CD8-positive, alpha-beta memory T cell (primary cell): ENCODE data around the gene LMLN. TPM values are rescaled to one million over a fixed set of nuclear protein-coding genes. Genes with fewer than 3 reads are reported as not detected.
"Not testable (repeated sequence)": the region's sequence is repeated elsewhere in the genome, so short reads cannot be mapped to it uniquely, and the experiment has no call there.

Source experiments
- CTCF ChIA-PET: fragments of 350-600 bp; sonication (Branson Sonifier 250); formaldehyde crosslinking; loops from one replicate; lab custom pipeline; 2021; ENCODE audit warnings: antibody characterized with exemption; lab: Charles Lee
- POLR2A ChIA-PET: fragments of 350-600 bp; sonication (Branson Sonifier 250); formaldehyde crosslinking; loops from one replicate; lab custom pipeline; 2021; ENCODE audit warnings: antibody characterized with exemption; lab: Charles Lee
- DNase-seq, 5 donors: peaks; one replicate each; pipeline versions ENCODE4 v3.0.0 to v3.0.0-alpha.2; 2020 to 2022; ENCODE audit warnings: mixed read lengths in 1 of 5
- H3K27ac ChIP-seq: one replicate; pipeline ENCODE4 v1.7.0; 2013; ENCODE audit warnings: low read depth, mild to moderate bottlenecking, low read length, moderate library complexity
- H3K27me3 ChIP-seq: 2 replicates; pipeline ENCODE4 v1.7.0; 2013; ENCODE audit warnings: low read length, mild to moderate bottlenecking; ENCODE audit not compliant: insufficient read depth, poor library complexity, severe bottlenecking
- H3K36me3 ChIP-seq: 2 replicates; pipeline ENCODE4 v1.7.0; 2013; ENCODE audit warnings: mild to moderate bottlenecking, low read length, moderate library complexity; ENCODE audit not compliant: insufficient read depth
- H3K4me1 ChIP-seq: 2 replicates; pipeline ENCODE4 v1.7.0; 2013; ENCODE audit warnings: mild to moderate bottlenecking, low read length, moderate library complexity; ENCODE audit not compliant: insufficient read depth
- H3K4me3 ChIP-seq: 2 replicates; pipeline ENCODE4 v1.7.0; 2013; ENCODE audit warnings: mild to moderate bottlenecking, low read length
- H3K9me3 ChIP-seq: 2 replicates; pipeline ENCODE4 v1.7.0; 2013; ENCODE audit warnings: mild to moderate bottlenecking, low read length
- H3K27ac Mint-ChIP-seq, 8 donors: one replicate each; pipeline ENCODE4 v1.8.0; 2020 to 2021; ENCODE audit warnings: mixed read lengths in 8 of 8, mild to moderate bottlenecking in 6 of 8, inconsistent platforms in 3 of 8, moderate library complexity in 3 of 8
- H3K27me3 Mint-ChIP-seq, 2 donors: one replicate each; pipeline ENCODE4 v1.8.0; 2020 to 2021; ENCODE audit warnings: mixed read lengths in 2 of 2, mild to moderate bottlenecking in 1 of 2, moderate library complexity in 1 of 2
- H3K36me3 Mint-ChIP-seq, 3 donors: one replicate each; pipeline ENCODE4 v1.8.0; 2020 to 2021; ENCODE audit warnings: mixed read lengths in 3 of 3, inconsistent platforms in 1 of 3, mild to moderate bottlenecking in 1 of 3
- H3K4me1 Mint-ChIP-seq, 3 donors: one replicate each; pipeline ENCODE4 v1.8.0; 2020 to 2021; ENCODE audit warnings: mixed read lengths in 3 of 3, inconsistent platforms in 1 of 3, mild to moderate bottlenecking in 1 of 3
- H3K4me3 Mint-ChIP-seq, 7 donors: one replicate each; pipeline ENCODE4 v1.8.0; 2020 to 2021; ENCODE audit warnings: mixed read lengths in 7 of 7, mild to moderate bottlenecking in 6 of 7, moderate library complexity in 4 of 7, inconsistent platforms in 2 of 7
- H3K9me3 Mint-ChIP-seq, 5 donors: one replicate each; pipeline ENCODE4 v1.8.0; 2020 to 2022; ENCODE audit warnings: mixed read lengths in 5 of 5, mild to moderate bottlenecking in 3 of 5, moderate library complexity in 2 of 5, inconsistent platforms in 1 of 5
- polyA plus RNA-seq: library from polyadenylated mRNA; unstranded; fragments of 300-500 nt; fragmentation: Illumina TruSeq; gene quantifications from one replicate; pipeline ENCODE4 v1.2.3, GENCODE V29; 2021
- total RNA-seq, 2 experiments: library from RNA; stranded (reverse); gene quantifications; one replicate each; pipeline ENCODE4 v1.2.3, GENCODE V29; 2021

LMLN gene
- total and polyA plus RNA-seq, 3 experiments from 2014 or later: 2.4 to 7.4 (median 7.3) TPM

DNA sequence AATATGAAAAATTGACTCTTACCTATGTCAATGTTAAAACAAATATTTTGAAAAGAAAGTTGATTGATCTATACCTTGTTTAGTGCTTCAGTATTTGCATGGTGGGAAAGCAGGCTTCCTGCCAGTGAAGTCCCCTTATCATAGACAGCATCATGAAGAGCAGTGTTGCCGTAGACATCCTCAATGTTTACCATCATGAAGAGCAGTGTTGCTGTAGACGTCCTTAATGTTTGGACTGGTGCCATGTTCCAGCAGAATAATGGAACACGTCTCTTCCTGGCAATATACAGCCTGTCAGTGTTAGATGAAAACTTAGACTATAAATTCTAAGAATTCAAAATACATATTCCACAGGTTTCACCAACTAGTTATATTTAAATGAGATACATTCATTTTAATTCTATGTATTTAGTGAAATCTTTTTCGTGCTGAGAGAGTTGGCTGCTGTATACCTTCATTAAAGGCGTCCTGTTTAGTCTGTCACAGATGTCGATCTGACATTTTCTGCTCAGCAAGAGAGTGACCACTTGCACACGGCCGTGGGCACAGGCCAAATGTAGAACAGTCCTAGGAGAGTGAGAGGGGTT is 116.8 kb downstream of the LMLN start:
- Histone ChIP-seq H3K4me1 (peaks cover 9% of the 10 kb centered on the region), H3K27me3 (peaks cover 20% of the 10 kb centered on the region), H3K36me3 (no peaks in the 10 kb centered on the region), H3K9me3 (no peaks in the 10 kb centered on the region), H3K27ac (no peak overlapping the region), H3K4me3 (no peak overlapping the region)
- H3K27me3 Mint-ChIP-seq: peaks cover 14 to 18% of the 10 kb centered on the region in 2 donors
- no peak overlapping the region for H3K4me3 Mint-ChIP-seq
- H3K36me3 Mint-ChIP-seq: no peaks in the 10 kb centered on the region
- ChIA-PET CTCF (no interaction called here), POLR2A (no interaction called here)
- peaks cover 6 to 8% (median 6%) of the 10 kb centered on the region in 3 donors for H3K4me1 Mint-ChIP-seq
- H3K9me3 Mint-ChIP-seq: peaks cover 0 to 2% (median 0%) of the 10 kb centered on the region in 5 donors
- no peak for DNase-seq
- no peak overlapping the region for H3K27ac Mint-ChIP-seq

DNA sequence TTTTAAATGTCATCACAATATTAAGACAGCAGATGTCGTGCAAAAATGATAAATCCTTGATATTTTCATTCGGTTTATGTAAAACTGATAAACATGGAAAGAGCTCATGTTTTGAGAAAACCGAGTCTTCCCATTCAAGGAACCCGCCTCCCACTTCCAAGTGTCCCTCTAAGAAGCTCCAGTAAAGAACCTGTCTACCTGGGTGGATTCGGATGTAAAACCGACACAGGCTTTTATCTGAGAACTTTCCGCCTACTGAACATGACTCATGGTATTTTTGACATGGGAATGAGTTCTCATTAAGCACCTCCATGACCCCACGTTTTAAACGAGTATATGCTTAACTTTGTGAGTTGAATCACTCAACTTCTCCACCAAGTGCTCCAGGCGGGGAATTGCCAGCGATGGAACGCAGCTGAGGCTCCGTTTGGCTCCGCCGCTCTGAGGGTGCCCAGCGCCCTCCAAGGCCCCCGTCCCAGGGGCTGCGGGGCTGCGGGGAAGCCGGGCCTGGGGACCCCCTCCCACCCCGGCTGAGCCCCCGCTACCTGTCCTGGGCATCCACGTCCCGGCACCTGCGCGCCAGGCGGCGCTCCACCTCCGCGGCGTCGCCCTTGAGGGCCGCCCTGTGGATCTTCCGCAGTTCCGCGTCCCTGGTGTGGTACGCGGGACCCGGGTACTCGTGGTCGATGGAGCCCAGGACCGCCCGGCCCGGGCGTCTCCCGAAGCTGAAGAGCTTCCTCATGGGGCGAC is 119.9 kb downstream of the LMLN start:
- Histone ChIP-seq H3K27ac (peak overlapping the region; percentile 51), H3K36me3 (no peaks in the 10 kb centered on the region), H3K27me3 (peaks cover 20% of the 10 kb centered on the region), H3K9me3 (no peaks in the 10 kb centered on the region), H3K4me3 (peak overlapping the region; percentile 55), H3K4me1 (peaks cover 9% of the 10 kb centered on the region)
- Mint-ChIP-seq H3K27me3 (peaks cover 22 to 32% of the 10 kb centered on the region in 2 donors), H3K27ac (no peak overlapping the region), H3K9me3 (peaks cover 0 to 5% (median 4%) of the 10 kb centered on the region in 5 donors), H3K4me3 (peak overlapping the region; percentile 70 to 90 (median 81)), H3K4me1 (peaks cover 6 to 7% (median 6%) of the 10 kb centered on the region in 3 donors), H3K36me3 (no peaks in the 10 kb centered on the region)
- POLR2A ChIA-PET: no interaction called here
- CTCF ChIA-PET: interaction anchor here (0.6 to 2.2 kb wide), 13 partner anchors 9 to 182 kb away, joined by 3 to 18 read pairs (median 5); no protein-coding TSS in a partner anchor
- DNase-seq: peak in 4 of 5 donors; percentile 1 to 31 (median 12)

DNA sequence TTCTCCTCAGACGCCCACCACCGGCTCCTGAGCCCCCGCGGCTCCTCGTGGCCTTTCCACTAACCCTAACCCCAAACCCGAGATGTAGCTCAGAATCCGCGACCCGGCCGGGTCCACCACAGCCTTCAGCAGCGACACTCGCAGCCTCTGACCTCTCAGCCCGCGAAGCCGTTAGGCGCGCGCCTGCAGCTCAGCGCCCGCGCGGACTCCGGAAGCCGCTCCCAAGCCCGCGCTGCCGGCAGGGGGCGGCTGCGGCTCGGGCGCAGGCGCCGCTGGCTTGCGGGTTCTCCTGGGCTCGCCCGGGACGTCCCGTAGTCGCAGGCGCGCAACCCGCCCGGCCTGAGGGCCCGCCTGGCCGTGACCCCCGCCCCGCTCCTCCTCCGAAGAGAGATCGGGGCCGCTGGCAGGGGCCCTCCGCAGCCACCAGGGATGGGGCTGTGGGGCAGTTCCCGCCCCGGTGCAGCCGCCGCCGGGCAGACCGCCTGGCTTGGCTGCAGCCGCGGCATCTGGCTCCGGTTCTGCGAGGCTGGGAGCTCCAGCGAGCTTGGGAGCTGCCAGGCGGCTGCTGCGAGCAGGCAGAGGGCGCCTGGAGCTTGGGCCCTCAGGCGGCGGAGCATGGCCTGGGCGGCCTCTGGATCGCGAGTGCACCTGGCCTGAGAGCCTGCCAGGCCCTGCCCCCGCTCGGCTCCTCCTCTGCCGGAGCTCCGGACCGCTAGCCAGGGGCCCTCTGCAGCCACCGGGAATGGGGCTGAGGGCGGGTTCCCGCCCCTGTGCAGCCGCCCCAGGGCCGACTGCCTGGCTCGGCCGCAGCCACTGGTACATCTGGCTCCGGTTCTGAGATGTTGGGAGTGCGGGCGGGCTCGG is 120.7 kb downstream of the LMLN start:
- H3K27me3 ChIP-seq: peaks cover 20% of the 10 kb centered on the region
- peaks cover 23 to 40% of the 10 kb centered on the region in 2 donors for H3K27me3 Mint-ChIP-seq

DNA sequence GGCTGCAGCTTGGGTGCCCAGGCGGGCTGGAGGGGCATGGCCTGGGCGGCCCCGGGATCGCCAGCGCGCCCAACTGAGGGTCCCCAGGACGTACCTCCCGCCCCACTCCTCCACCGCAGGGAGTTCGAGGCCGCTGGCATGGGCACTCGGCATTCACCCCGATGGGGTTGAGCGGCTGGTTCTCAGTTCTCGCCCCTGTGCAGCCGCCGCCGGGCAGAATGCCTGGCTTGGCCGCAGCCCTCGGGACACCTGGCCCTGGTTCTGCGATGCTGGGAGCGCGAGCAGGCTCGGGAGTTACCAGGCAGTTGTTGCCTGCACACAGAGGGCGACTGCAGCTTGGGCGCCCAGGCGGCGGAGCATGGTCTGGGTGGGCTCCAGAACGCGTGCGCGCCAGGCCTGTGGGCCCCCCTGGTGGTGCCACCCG is 121.4 kb downstream of the LMLN start:
- Mint-ChIP-seq H3K9me3 (peaks cover 0 to 5% (median 4%) of the 10 kb centered on the region in 5 donors), H3K36me3 (no peaks in the 10 kb centered on the region), H3K27ac (no peak overlapping the region), H3K4me3 (peak overlapping the region in 2 of 7 donors; percentile 70 to 75), H3K27me3 (peaks cover 23 to 47% of the 10 kb centered on the region in 2 donors), H3K4me1 (peaks cover 6 to 7% (median 6%) of the 10 kb centered on the region in 3 donors)
- H3K4me3 ChIP-seq: no peak overlapping the region
- ChIA-PET CTCF (interaction anchor here (1.3 to 2.2 kb wide), 8 partner anchors 7 to 184 kb away, joined by 3 to 18 read pairs (median 4); no protein-coding TSS in a partner anchor), POLR2A (no interaction called here)
- peak in 1 of 5 donors; percentile 43 for DNase-seq
- peaks cover 20% of the 10 kb centered on the region for H3K27me3 ChIP-seq
- H3K36me3 ChIP-seq: no peaks in the 10 kb centered on the region
- no peaks in the 10 kb centered on the region for H3K9me3 ChIP-seq
- peaks cover 9% of the 10 kb centered on the region for H3K4me1 ChIP-seq
- no peak overlapping the region for H3K27ac ChIP-seq

More for the DNA sequence above, 120.7 kb downstream of the LMLN start:
- Mint-ChIP-seq H3K27ac (peak overlapping the region in 1 of 8 donors; percentile 91), H3K9me3 (peaks cover 0 to 5% (median 4%) of the 10 kb centered on the region in 5 donors), H3K36me3 (no peaks in the 10 kb centered on the region), H3K4me3 (peak overlapping the region; percentile 69 to 90 (median 81)), H3K4me1 (peaks cover 6 to 7% (median 6%) of the 10 kb centered on the region in 3 donors)
- peak overlapping the region; percentile 51 for H3K27ac ChIP-seq
- no peaks in the 10 kb centered on the region for H3K9me3 ChIP-seq
- no peaks in the 10 kb centered on the region for H3K36me3 ChIP-seq
- DNase-seq: peak; percentile 60 to 85 (median 76)
- peaks cover 9% of the 10 kb centered on the region for H3K4me1 ChIP-seq
- POLR2A ChIA-PET: no interaction called here
- CTCF ChIA-PET: interaction anchor here (1.1 to 2.2 kb wide), 12 partner anchors 8 to 183 kb away, joined by 3 to 18 read pairs (median 5); no protein-coding TSS in a partner anchor
- peak overlapping the region; percentile 55 for H3K4me3 ChIP-seq

DNA sequence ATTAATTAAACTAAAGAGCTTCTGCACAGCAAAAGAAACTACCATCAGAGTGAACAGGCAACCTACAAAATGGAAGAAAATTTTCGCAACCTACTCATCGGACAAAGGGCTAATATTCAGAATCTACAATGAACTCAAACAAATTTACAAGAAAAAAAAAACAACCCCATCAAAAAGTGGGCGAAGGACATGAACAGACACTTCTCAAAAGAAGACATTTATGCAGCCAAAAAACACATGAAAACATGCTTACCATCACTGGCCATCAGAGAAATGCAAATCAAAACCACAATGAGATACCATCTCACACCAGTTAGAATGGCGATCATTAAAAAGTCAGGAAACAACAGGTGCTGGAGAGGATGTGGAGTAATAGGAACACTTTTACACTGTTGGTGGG is 122.2 kb downstream of the LMLN start:
- H3K36me3 Mint-ChIP-seq, H3K27ac ChIP-seq, POLR2A ChIA-PET, CTCF ChIA-PET, H3K4me1 Mint-ChIP-seq, H3K9me3 ChIP-seq, H3K36me3 ChIP-seq, H3K4me3 ChIP-seq, H3K4me1 ChIP-seq, H3K9me3 Mint-ChIP-seq, DNase-seq: not testable (repeated sequence)
- H3K27ac Mint-ChIP-seq: peak overlapping the region in 1 of 8 donors; percentile 32
- H3K4me3 Mint-ChIP-seq: peak overlapping the region in 5 of 7 donors; percentile 35 to 70 (median 55)
- peaks cover 20% of the 10 kb centered on the region for H3K27me3 ChIP-seq
- H3K27me3 Mint-ChIP-seq: peaks cover 23 to 51% of the 10 kb centered on the region in 2 donors

DNA sequence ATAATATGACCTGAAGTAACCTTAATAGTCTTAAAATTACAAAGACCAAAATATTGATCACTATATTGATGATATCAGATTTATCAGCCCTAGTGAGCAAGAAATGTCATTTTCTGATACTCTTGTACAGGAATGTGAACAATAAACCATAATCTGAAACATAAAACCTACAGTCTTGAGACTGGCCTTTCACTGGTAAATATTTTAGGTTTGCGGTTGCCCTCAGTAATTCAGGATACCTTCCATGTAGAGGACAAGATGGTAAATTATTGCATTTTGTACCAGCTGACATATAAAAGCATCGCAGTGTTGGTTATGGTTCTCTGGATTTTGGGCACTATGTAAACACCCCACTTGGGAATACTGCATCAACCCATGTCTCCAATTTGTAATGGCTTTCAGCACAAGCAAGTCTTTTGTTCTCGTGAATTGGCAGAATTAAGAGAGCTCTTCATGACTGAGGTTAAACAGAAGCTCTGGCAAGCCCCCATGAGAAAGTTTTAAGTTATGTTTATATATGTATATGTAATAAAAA is 128.5 kb downstream of the LMLN start:
- no peak for DNase-seq
- CTCF ChIA-PET: interaction anchor here (1.8 kb wide), 1 partner anchor 8 kb away, joined by 6 read pairs; no protein-coding TSS in a partner anchor
- H3K4me1 Mint-ChIP-seq: no peaks in the 10 kb centered on the region
- no peaks in the 10 kb centered on the region for H3K36me3 Mint-ChIP-seq
- H3K9me3 Mint-ChIP-seq: peaks cover 0 to 7% (median 3%) of the 10 kb centered on the region in 5 donors
- Histone ChIP-seq H3K36me3 (no peaks in the 10 kb centered on the region), H3K27me3 (no peaks in the 10 kb centered on the region), H3K27ac (no peak overlapping the region), H3K4me3 (no peak overlapping the region), H3K4me1 (no peaks in the 10 kb centered on the region), H3K9me3 (no peaks in the 10 kb centered on the region)
- no peak overlapping the region for H3K27ac Mint-ChIP-seq
- POLR2A ChIA-PET: no interaction called here
- peaks cover 28 to 69% of the 10 kb centered on the region in 2 donors for H3K27me3 Mint-ChIP-seq
- H3K4me3 Mint-ChIP-seq: no peak overlapping the region

DNA sequence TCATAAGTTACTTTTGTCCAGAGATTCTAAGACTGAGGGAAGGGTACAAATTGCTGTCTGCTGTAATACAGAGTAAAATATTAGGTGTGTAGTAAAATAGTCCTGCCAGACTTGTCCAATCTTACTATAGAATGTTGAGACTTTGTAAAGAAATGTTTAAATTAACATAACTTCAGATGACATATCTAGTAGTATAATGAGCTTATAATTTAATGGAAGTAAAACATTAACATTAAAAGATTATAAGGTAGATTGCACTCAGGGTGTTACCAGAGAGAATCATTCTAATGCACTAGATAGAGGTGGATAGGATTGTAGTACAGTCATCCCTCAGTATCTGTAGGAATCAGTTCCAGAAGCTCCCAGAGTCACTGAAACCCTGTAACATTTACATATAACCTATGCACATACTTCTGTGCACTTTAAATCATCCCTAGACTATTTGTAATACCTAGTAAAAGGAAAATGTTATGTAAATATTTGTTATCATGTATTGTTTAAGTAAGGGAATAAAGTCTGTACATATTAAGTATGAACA is 130.8 kb downstream of the LMLN start:
- DNase-seq: no peak
- Histone ChIP-seq H3K4me3 (no peak overlapping the region), H3K27me3 (no peaks in the 10 kb centered on the region), H3K36me3 (no peaks in the 10 kb centered on the region), H3K4me1 (no peaks in the 10 kb centered on the region), H3K9me3 (no peaks in the 10 kb centered on the region), H3K27ac (no peak overlapping the region)
- Mint-ChIP-seq H3K27me3 (peaks cover 27 to 68% of the 10 kb centered on the region in 2 donors), H3K9me3 (peaks cover 0 to 15% (median 4%) of the 10 kb centered on the region in 5 donors), H3K4me3 (no peak overlapping the region), H3K36me3 (no peaks in the 10 kb centered on the region), H3K27ac (no peak overlapping the region), H3K4me1 (no peaks in the 10 kb centered on the region)
- ChIA-PET POLR2A (no interaction called here), CTCF (interaction anchor here (2.7 kb wide), 1 partner anchor 11 kb away, joined by 13 read pairs; no protein-coding TSS in a partner anchor)
